NOMO-1 treated with DMSO at 0.1 percent for 48 hours (cell line): Measurements from ENCODE around the gene ARHGAP27.

Experiments used
- DNase-seq: peaks from one replicate; lab custom pipeline; 2025; ENCODE audit not compliant: unreplicated experiment; lab: John Stamatoyannopoulos, UW

Gene ARHGAP27

GRCh38 chr17:45408611-45409421 is 23.9 kb downstream of the ARHGAP27 start:
- DNase-seq, result no peak

DNA sequence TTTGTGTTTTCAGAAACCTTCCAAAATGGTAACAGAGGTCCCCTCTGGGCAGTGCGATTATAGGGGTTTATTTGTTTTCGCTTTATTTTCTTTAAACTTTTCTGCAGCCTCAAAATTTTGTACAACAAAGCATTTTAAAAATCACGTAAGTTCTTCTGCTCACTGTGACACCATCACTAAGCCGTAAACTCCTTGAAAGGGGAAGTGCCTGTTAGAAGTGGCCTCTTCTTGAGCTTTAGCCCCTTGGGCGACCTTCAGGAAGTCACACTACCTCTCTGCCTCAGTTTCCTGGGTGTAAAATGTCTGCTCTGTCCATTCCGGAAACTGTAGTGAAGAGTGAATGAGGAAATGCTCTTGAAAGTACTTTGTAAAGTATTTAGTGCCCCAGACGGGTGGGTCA is 26.6 kb downstream of the ARHGAP27 start:
- peak; percentile 52 for DNase-seq

- no peak for DNase-seq
These were observed 27.2 kb downstream of the ARHGAP27 start for GRCh38 chr17:45405250-45406086.

DNA sequence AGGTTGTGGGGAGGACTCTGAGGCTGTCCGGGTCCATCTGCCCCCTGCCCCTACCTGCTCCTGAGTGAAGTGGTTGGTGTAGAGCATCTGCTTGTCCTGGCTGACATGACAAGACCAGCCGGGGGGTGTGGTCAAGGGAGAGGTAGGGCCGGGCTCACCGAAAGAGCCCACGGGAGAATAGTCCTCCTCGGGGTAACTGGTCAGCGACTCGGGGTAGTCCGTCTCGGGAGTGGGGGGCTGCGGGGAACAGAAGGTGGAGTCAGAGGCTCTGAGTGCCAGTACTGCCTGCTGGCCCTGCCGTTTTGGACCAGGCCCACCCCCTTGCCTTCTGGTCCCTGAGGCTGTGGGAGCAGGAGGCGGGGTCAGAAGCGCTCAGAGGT is 27.8 kb downstream of the ARHGAP27 start:
- no peak for DNase-seq

DNA sequence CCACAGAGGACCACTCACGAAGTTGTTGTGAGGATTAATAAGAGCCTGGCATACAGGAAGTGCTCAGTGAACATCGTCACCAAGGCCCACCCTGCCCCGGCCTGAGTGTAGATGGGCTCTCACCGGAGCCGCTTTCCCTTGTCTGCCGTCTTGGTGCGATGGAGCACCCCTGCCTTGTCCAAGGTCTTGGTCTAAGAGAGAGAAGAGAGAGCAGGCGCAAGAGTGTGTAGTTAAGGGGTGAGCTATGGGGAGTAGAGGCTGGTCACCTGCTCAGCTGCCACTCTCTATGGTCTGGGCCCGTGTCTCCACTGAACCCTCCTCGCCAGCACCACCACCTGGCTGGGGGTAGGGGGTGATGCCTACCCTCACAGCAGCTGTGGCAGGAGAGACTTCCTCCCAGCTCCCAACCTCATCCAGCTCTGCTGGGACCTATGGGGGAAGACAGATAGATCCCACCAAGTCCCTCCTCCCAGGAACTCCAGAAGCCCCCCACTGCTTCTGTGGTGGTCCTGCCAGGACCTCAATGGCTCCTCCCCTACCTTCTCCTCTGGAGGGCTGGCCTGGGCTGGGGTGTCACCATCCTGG is 28.7 kb downstream of the ARHGAP27 start:
- DNase-seq, result no peak

GRCh38 chr17:45402916-45403315 is 29.8 kb downstream of the ARHGAP27 start:
- DNase-seq, result no peak

GRCh38 chr17:45398800-45399199 is 33.9 kb downstream of the ARHGAP27 start:
- no peak for DNase-seq

DNA sequence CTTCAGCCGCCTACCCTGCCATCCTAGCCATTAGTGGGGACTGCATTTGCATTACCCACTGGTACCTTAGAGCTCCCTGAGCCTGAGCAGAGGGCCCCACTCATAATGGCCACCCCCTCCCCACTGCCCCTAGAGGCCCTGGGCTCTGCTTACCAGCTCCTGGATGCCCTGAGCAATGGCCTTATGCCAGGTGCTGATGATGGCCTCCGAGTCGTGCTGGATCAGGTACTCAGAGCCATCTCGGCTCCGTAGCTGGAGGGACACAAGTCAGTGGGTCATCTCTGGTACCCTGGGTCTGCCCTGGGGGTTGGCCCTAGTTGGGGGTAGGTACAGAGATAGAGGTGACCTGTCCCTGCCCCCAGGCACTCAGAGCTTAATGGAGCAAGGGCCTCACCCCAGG is 34.9 kb downstream of the ARHGAP27 start:
- no peak for DNase-seq

GRCh38 chr17:45396496-45397205 is 36.0 kb downstream of the ARHGAP27 start:
- no peak for DNase-seq

DNA sequence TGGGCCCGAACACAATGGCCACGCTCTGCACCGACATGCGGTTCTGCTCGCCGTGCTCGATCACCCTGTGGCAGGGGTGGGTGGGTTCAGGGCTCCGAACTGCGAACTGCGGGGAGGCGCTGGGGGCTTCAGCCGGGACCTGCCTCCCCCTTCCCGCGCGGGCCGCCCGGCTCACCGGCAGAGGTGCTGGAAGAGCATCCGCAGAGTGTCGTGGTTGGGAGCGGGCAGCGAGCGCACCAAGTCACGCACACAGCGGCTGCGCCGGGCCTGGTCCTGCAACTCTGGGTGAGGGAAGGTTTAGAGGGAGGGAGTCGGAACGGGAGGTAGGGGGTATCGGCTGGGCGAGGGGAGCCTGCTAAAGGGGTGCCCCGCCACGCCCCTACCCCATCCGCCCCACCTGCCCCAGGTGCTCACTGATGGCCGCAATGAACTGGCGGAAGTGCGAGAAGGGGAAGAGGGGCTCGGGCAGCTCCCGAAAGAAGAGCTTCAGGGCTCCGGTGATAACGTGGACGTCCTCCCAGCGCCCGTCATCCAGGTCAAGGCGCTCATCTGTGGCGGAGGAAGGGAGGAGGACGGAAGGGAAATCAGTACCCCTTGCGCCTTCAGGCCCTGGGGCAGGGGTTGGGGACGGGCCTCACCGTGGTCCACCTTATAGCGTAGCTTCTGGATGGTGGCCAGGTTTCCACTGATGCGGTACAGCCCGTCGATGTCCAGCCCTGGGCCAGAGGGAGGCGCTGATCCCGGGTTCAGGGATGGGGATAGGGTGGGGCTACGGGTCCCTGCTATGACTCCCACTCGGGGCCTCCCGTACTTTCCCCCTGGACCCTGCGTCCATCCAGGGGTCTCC is 36.9 kb downstream of the ARHGAP27 start:
- DNase-seq, result no peak

DNA sequence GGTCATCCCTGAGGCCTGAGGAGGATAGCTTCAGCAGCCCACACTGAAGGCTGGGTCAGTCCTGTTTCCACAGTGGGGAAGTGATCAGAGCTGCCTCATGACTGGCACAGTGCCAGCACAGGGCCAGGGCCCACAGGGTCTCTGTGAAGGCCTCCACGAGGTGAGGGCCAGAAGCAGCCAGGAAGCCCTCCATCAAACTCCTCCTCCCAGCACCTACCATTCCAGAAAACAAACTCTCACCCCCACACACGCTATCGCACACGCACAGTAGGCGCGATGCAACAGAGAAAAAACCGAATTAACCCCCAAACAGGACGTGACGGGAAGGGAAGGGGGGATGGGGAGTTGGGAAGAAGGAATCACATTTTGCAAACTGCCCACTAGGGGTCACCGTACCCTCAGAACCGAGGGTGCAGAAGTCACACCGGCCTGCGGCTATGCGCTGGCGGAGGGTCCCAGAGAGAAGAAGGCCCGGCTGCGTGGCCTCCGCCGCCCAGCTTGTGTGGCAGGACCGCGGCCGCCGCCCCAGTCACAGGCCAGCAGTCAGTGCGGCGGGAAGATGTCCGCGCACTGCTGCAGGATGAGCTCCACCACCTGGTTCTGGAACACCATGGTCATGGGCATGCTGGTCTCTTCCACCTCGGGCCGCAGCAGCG is 37.6 kb downstream of the ARHGAP27 start:
- DNase-seq, result peak; percentile 26

GRCh38 chr17:45394564-45394912 is 38.1 kb downstream of the ARHGAP27 start:
- no peak for DNase-seq

- no peak for DNase-seq
These were observed 38.6 kb downstream of the ARHGAP27 start for GRCh38 chr17:45394091-45394490.

DNA sequence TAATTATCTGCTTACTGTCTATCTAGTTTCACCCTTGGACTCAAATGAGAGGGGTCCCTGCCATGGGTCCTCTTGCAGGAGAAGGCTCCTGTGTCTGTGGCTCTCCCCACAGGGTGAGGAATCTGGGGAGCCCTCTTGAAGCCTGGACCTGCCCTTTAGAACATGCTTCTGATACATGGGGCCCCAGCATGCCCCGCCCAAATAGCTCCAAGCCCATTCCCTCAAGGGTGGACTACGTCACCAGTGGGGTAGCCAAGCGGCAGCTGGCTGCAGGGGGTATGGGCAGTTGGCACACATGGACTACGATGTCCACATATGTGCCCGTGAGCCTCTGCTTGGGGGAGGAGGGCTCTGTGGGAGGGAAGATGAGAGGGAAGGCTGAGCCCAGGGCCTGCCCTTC is 39.3 kb downstream of the ARHGAP27 start:
- DNase-seq, result no peak

DNA sequence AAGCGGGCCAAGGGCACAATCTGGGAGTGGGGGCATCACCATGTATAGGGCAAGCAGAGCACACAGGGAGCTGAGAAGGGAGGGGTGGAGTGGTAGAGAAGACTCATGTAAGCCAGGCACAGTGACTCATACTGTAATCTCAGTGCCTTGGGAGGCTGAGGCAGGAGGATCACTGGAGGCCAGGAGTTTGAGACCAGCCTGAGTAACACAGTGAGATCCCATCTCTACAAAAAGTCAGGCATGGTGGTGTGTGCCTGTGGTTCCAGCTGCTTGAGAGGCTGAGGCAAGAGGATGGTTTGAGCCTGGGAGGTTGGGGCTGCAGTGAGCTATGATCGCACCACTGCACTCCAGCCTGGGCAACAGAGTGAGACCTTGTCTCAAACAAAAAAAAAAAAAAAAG is 40.8 kb downstream of the ARHGAP27 start:
- no peak for DNase-seq

DNA sequence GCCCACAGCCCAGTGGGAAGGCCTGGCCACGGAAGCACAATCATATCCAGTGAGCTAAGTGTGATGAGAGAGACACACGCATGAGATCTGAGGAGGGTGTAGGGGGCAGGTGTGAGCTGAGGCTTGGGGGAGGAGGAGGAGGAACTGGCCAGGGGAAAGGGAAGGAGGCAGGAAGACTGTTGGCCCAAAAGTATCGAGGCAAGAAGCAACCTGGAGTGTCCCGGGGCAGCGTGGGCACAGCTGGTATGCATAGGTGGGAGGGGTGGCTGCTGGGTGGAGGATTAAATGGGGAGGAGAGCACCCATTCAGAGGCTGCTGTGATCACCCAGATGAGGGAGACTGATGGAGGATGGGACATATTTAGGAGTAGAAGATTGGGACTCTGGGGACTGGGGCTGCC is 41.4 kb downstream of the ARHGAP27 start:
- DNase-seq, result no peak

GRCh38 chr17:45389354-45389753 is 43.3 kb downstream of the ARHGAP27 start:
- no peak for DNase-seq

- no peak for DNase-seq
These were observed 43.9 kb downstream of the ARHGAP27 start for GRCh38 chr17:45388604-45389325.

- DNase-seq, result no peak
These were observed 44.9 kb downstream of the ARHGAP27 start for GRCh38 chr17:45387739-45388138.
